ENCODE data around the gene ZNF823.

GRCh38 chr19:11736696-11737095, 2.0 kb downstream of the ZNF823 start:
- TF ChIP-seq CTCF (IDR thresholded peaks at IDR 0.05), result no peak
- no peak for TF ChIP-seq POLR2AphosphoS5 (IDR thresholded peaks at IDR 0.05)

Measured in upper lobe of left lung (tissue), 4 donors.